GM12874 (cell line): Measurements from ENCODE around the gene SUGP2.

ENCODE experiments used
- TF ChIP-seq, protein P1 (sequence below): IDR thresholded peaks from 2 replicates; pipeline ENCODE4 v1.5.1; 2011; ENCODE audit warnings: low read depth, mild to moderate bottlenecking, control low read depth, low read length, moderate library complexity; ENCODE audit not compliant: insufficient read depth

SUGP2 gene

GRCh38 chr19:18987456-18987855 is 45.9 kb downstream of the SUGP2 start:
- TF ChIP-seq, protein P1, sequence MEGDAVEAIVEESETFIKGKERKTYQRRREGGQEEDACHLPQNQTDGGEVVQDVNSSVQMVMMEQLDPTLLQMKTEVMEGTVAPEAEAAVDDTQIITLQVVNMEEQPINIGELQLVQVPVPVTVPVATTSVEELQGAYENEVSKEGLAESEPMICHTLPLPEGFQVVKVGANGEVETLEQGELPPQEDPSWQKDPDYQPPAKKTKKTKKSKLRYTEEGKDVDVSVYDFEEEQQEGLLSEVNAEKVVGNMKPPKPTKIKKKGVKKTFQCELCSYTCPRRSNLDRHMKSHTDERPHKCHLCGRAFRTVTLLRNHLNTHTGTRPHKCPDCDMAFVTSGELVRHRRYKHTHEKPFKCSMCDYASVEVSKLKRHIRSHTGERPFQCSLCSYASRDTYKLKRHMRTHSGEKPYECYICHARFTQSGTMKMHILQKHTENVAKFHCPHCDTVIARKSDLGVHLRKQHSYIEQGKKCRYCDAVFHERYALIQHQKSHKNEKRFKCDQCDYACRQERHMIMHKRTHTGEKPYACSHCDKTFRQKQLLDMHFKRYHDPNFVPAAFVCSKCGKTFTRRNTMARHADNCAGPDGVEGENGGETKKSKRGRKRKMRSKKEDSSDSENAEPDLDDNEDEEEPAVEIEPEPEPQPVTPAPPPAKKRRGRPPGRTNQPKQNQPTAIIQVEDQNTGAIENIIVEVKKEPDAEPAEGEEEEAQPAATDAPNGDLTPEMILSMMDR = no peak

- TF ChIP-seq, protein P1 = no peak
Measured at GRCh38 chr19:18985257-18985656, 48.1 kb downstream of the SUGP2 start.

- TF ChIP-seq, protein P1 = no peak
Measured at GRCh38 chr19:18984251-18984650, 49.1 kb downstream of the SUGP2 start.

- TF ChIP-seq, protein P1 = no peak
Measured at GRCh38 chr19:18982669-18983068, 50.6 kb downstream of the SUGP2 start.

GRCh38 chr19:18980432-18981020 is 52.8 kb downstream of the SUGP2 start:
- TF ChIP-seq, protein P1 = no peak

- TF ChIP-seq, protein P1 = no peak
Measured at GRCh38 chr19:18978616-18979015, 54.7 kb downstream of the SUGP2 start.

DNA sequence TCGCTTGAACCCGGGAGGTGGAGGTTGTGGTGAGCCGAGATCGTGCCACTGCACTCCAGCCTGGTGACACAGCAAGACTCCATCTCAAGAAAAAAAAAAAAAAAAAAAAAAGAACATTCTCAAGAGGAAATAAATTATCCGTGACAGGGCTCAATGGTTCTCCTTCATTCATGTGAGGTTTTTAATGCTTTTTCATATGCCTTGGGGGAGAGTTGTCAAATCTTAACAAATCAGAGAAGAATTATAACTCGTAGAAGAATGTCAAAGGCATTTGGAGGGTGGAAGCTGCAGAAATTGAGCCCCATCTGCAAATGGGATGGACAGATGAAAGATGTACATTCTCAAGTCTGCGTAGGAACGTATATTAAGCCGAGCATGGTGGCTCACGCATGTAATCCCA is 57.4 kb downstream of the SUGP2 start:
- TF ChIP-seq, protein P1 = no peak

DNA sequence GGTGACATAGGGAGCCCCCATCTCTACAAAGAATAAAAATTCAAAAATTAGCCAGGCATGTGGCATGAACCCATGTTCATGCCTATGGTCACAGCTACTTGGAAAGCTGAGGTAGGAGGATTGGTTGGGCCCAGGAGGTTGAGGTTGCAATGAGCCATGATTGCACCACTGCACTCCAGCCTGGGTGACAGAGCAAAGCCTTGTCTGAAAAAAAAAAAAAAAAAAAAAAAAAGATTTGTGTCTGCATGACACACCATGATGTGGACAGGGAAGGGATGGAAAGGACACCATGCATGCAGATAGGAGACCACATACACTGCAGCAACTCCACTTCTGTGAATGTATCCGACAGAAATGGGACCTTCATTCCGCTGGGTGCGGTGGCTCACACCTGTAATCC is 58.3 kb downstream of the SUGP2 start:
- TF ChIP-seq, protein P1 = no peak
